ENCODE results near the gene VSX1. TPM values are rescaled to one million over a fixed set of nuclear protein-coding genes. Genes with fewer than 3 reads are reported as not detected.

VSX1 gene
- total and polyA plus RNA-seq, 4 donors: 0.03 to 0.08 TPM; not detected in 2

- DNase-seq (ENCODE audit: low spot score): no peak
- WGBS: 33% methylated on average over 14 of the region's 14 CpGs
- Histone ChIP-seq H3K4me3 (ENCODE audit: low read depth in 1 of 3, low read length in 3 of 3) (peak overlapping the region in 2 of 3 donors; percentile 23 to 42), H3K27ac (ENCODE audit: low read depth in 1 of 2, low read length in 2 of 2) (no peak overlapping the region), H3K9ac (ENCODE audit: low read depth in 1 of 2, low read length in 2 of 2) (no peak overlapping the region), H3K4me1 (ENCODE audit: control insufficient read depth in 4 of 4, insufficient read depth in 4 of 4, low read length in 3 of 4) (peaks cover 7 to 18% (median 13%) of the 10 kb centered on the region in 4 donors), H3K27me3 (ENCODE audit: control insufficient read depth in 4 of 4, insufficient read depth in 4 of 4, low read length in 3 of 4) (peaks cover 0 to 13% (median 5%) of the 10 kb centered on the region in 4 donors), H3K36me3 (ENCODE audit: control insufficient read depth in 4 of 4, insufficient read depth in 3 of 4, low read depth in 1 of 4, low read length in 3 of 4) (no peaks in the 10 kb centered on the region), H3K9me3 (ENCODE audit: control insufficient read depth in 4 of 4, low read length in 3 of 4) (peaks cover 0 to 2% (median 0%) of the 10 kb centered on the region in 4 donors)
- no peak for TF ChIP-seq TAF1 (conservative IDR thresholded peaks at IDR 0.05)
- peak; percentile 31 for TF ChIP-seq FOXA2 (IDR thresholded peaks at IDR 0.05)
- peak; percentile 91 to 92 for TF ChIP-seq RXRA (IDR thresholded peaks at IDR 0.05)
- peak; percentile 78 for TF ChIP-seq SP1 (IDR thresholded peaks at IDR 0.05)
- no peak for TF ChIP-seq MAX (IDR thresholded peaks at IDR 0.05)
- TF ChIP-seq, protein P1, sequence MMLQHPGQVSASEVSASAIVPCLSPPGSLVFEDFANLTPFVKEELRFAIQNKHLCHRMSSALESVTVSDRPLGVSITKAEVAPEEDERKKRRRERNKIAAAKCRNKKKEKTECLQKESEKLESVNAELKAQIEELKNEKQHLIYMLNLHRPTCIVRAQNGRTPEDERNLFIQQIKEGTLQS (IDR thresholded peaks at IDR 0.05): peak; percentile 42
- peak; percentile 74 to 79 for TF ChIP-seq JUND (IDR thresholded peaks at IDR 0.05)
- TF ChIP-seq RAD21 (IDR thresholded peaks at IDR 0.05): peak; percentile 63 to 77
- peak; percentile 54 to 63 for TF ChIP-seq HNF4A (conservative IDR thresholded peaks at IDR 0.05)
- no peak for TF ChIP-seq HNF4G (IDR thresholded peaks at IDR 0.05)
- TF ChIP-seq EGR1 (IDR thresholded peaks at IDR 0.05; ENCODE audit: low read depth in 2 of 2): peak in 1 of 2 donors; percentile 50
- TF ChIP-seq REST (IDR thresholded peaks at IDR 0.05): peak; percentile 63
- TF ChIP-seq CTCF (IDR thresholded peaks at IDR 0.05; ENCODE audit: low read depth, low read length, missing input control): peak; percentile 51
Measured at GRCh38 chr20:25076731-25077609, 5.0 kb downstream of the VSX1 start.

DNA sequence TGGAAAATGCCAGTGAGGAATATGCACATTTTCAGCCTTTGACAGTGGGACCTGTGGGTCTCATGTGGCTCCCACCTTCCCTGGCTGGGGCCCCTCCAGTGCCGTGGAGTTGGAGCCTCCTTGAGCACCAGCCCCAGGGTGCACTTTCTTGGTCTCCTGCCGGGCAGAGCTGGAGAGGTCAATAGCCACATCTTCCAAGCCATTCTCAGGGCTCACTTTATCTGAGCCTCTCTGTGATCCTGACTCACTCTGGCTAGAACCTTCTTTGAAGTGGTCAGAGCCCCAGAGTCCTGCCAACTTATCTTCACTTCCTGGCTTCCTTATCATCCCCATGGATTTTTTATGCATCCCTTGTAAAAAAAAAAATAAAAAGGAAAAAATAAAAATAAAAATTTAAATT, 5.7 kb downstream of the VSX1 start:
- no peak overlapping the region for H3K9ac ChIP-seq (ENCODE audit: low read depth in 1 of 2, low read length in 2 of 2)
- no peak for DNase-seq (ENCODE audit: low spot score)
- no peak overlapping the region for H3K4me3 ChIP-seq (ENCODE audit: low read depth in 1 of 3, low read length in 3 of 3)
- peaks cover 0 to 2% (median 0%) of the 10 kb centered on the region in 4 donors for H3K9me3 ChIP-seq (ENCODE audit: control insufficient read depth in 4 of 4, low read length in 3 of 4)
- H3K36me3 ChIP-seq (ENCODE audit: control insufficient read depth in 4 of 4, insufficient read depth in 3 of 4, low read depth in 1 of 4, low read length in 3 of 4): no peaks in the 10 kb centered on the region
- 78% methylated on average over 2 of the region's 2 CpGs for WGBS
- TF ChIP-seq GABPA (IDR thresholded peaks at IDR 0.05 in 1 of 2, conservative IDR thresholded peaks at IDR 0.05 in 1 of 2): no peak
- no peak for TF ChIP-seq JUND (IDR thresholded peaks at IDR 0.05)
- TF ChIP-seq CTCF (IDR thresholded peaks at IDR 0.05; ENCODE audit: low read depth, low read length, missing input control): no peak
- TF ChIP-seq MAX (IDR thresholded peaks at IDR 0.05): no peak
- no peak for TF ChIP-seq RAD21 (IDR thresholded peaks at IDR 0.05)
- H3K27me3 ChIP-seq (ENCODE audit: control insufficient read depth in 4 of 4, insufficient read depth in 4 of 4, low read length in 3 of 4): peaks cover 0 to 11% (median 2%) of the 10 kb centered on the region in 4 donors
- no peak overlapping the region for H3K27ac ChIP-seq (ENCODE audit: low read depth in 1 of 2, low read length in 2 of 2)
- peaks cover 7 to 18% (median 11%) of the 10 kb centered on the region in 4 donors for H3K4me1 ChIP-seq (ENCODE audit: control insufficient read depth in 4 of 4, insufficient read depth in 4 of 4, low read length in 3 of 4)
